Activated gamma-delta T cell treated with anti-CD3 and anti-CD28 coated beads, Interleukin-2, amount 50 U/mL, for 16 hours (primary cell): ENCODE data around the gene GOLGA2.
"Not testable (repeated sequence)": the region's sequence is repeated elsewhere in the genome, so short reads cannot be mapped to it uniquely, and the experiment has no call there.

Experiments
- DNase-seq: peaks from one replicate; pipeline ENCODE4 v3.0.0-alpha.2; 2020; ENCODE audit warnings: low read depth

GOLGA2 gene

GRCh38 chr9:128242828-128243214 is 33.0 kb downstream of the GOLGA2 start:
- DNase-seq, result no peak

- DNase-seq, result no peak
Measured at GRCh38 chr9:128242124-128242523, 33.7 kb downstream of the GOLGA2 start.

- DNase-seq, result no peak
Measured at GRCh38 chr9:128233817-128234406, 41.9 kb downstream of the GOLGA2 start.

- DNase-seq, result no peak
Measured at GRCh38 chr9:128232528-128233428, 43.0 kb downstream of the GOLGA2 start.

- no peak for DNase-seq
Measured at GRCh38 chr9:128231638-128232527, 43.9 kb downstream of the GOLGA2 start.

- not testable (repeated sequence) for DNase-seq
Measured at GRCh38 chr9:128230897-128231296, 44.9 kb downstream of the GOLGA2 start.

GRCh38 chr9:128226412-128226801 is 49.4 kb downstream of the GOLGA2 start:
- DNase-seq, result no peak

GRCh38 chr9:128225770-128226411 is 49.9 kb downstream of the GOLGA2 start:
- no peak for DNase-seq

GRCh38 chr9:128224877-128225276 is 50.9 kb downstream of the GOLGA2 start:
- no peak for DNase-seq

GRCh38 chr9:128222880-128223670 is 52.7 kb downstream of the GOLGA2 start:
- no peak for DNase-seq

- no peak for DNase-seq
Measured at GRCh38 chr9:128222026-128222425, 53.8 kb downstream of the GOLGA2 start.

GRCh38 chr9:128219831-128220230 is 56.0 kb downstream of the GOLGA2 start:
- DNase-seq, result no peak

- DNase-seq, result peak; percentile 79
Measured at GRCh38 chr9:128218518-128219389, 57.1 kb downstream of the GOLGA2 start.

GRCh38 chr9:128218172-128218517 is 57.7 kb downstream of the GOLGA2 start:
- DNase-seq, result no peak

GRCh38 chr9:128216781-128217553 is 58.8 kb downstream of the GOLGA2 start:
- no peak for DNase-seq

- DNase-seq, result no peak
Measured at GRCh38 chr9:128215491-128216409, 60.1 kb downstream of the GOLGA2 start.

- DNase-seq, result no peak
Measured at GRCh38 chr9:128214571-128215490, 61.0 kb downstream of the GOLGA2 start.
